Measurements from ENCODE around the gene LILRA5. TPM values are rescaled to one million over a fixed set of nuclear protein-coding genes. Genes with fewer than 3 reads are reported as not detected.

Gene LILRA5
- total and polyA plus RNA-seq, 9 donors = 0.33 to 4.6 (median 0.82) TPM; not detected in 1

DNA sequence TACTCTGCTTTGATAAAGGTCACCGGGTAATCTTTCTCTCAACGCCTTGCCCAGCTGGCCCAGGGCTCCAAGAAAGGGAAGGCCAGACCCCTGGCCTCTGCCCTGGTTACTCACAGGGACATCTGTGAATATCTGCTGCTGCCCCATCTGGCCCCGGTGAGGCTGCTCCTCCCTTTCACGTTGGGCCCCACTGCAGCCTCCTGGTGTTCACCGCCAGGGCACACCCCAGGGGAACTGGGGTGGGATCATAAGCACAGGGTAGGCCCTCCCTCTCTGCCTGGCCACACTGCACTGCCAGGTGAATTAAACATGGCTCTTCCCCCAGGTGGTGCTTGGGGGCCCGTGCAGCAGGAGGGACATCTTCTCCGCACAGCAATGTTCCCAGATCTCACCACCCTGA lies 39.1 kb upstream of the LILRA5 start:
- Histone ChIP-seq H3K36me3 (no peaks in the 10 kb centered on the region), H3K4me3 (no peak overlapping the region), H3K27ac (no peak overlapping the region), H3K9me3 (no peaks in the 10 kb centered on the region), H3K4me1 (ENCODE audit: insufficient read depth) (no peaks in the 10 kb centered on the region), H3K27me3 (no peaks in the 10 kb centered on the region)
- WGBS, 3 donors = 50 to 58% (median 55%) methylated on average over 7 of the region's 7 CpGs
- TF ChIP-seq POLR2A (IDR thresholded peaks at IDR 0.05) = no peak
- TF ChIP-seq, protein P1, sequence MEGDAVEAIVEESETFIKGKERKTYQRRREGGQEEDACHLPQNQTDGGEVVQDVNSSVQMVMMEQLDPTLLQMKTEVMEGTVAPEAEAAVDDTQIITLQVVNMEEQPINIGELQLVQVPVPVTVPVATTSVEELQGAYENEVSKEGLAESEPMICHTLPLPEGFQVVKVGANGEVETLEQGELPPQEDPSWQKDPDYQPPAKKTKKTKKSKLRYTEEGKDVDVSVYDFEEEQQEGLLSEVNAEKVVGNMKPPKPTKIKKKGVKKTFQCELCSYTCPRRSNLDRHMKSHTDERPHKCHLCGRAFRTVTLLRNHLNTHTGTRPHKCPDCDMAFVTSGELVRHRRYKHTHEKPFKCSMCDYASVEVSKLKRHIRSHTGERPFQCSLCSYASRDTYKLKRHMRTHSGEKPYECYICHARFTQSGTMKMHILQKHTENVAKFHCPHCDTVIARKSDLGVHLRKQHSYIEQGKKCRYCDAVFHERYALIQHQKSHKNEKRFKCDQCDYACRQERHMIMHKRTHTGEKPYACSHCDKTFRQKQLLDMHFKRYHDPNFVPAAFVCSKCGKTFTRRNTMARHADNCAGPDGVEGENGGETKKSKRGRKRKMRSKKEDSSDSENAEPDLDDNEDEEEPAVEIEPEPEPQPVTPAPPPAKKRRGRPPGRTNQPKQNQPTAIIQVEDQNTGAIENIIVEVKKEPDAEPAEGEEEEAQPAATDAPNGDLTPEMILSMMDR (IDR thresholded peaks at IDR 0.05) = no peak
- no peak for TF ChIP-seq EP300 (IDR thresholded peaks at IDR 0.05)
- intact Hi-C loops (cut with DNase I) = no loop called here
- DNase-seq = no peak

DNA sequence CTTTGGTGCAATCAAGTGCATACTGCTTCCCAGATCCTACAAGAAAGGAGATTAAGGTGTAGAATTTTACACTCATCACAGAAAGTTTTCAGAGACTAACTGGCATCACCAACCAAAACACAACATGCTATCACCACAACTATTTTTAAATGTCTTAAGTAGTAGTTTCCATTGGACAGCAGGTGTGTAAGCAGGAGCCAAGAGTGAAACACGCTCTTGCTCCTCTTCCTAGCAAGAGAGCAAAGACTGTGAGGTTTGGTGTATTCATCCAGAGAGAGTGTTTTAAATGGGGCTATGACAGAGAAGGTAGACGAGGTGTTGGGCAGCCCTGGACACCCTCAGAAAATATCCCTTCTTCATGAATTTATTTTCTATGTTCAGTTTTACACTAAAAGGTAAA lies 38.5 kb upstream of the LILRA5 start:
- Histone ChIP-seq H3K27ac (no peak overlapping the region), H3K9me3 (no peaks in the 10 kb centered on the region), H3K4me1 (ENCODE audit: insufficient read depth) (no peaks in the 10 kb centered on the region), H3K36me3 (no peaks in the 10 kb centered on the region), H3K27me3 (no peaks in the 10 kb centered on the region), H3K4me3 (no peak overlapping the region)
- intact Hi-C loops (cut with DNase I) = no loop called here
- TF ChIP-seq, protein P1 (IDR thresholded peaks at IDR 0.05) = no peak
- TF ChIP-seq EP300 (IDR thresholded peaks at IDR 0.05) (no peak), POLR2A (IDR thresholded peaks at IDR 0.05) (no peak)
- WGBS, 3 donors = 29 to 48% (median 32%) methylated on average over 2 of the region's 2 CpGs
- no peak for DNase-seq

DNA sequence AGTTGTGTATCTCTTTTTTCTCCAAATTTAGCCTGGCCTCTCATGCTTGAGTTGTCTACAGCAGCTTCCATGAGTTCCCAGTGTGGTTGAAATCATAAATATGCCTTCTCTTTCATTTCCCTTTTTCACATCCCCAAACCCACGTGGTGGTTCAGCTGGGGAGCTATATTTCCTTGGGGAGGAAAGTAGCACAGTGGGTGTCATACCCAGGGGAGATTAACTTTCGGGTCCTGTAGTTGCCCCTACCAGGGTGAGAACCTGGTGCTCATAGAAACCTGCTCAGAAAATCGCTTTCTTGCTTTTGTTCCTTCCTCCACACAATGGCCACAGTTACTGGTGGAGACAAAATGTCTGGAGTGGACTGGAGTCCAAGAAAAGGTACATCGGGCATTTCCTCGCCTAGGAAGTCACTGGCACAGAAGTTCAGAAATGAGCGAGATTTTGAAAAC lies 33.0 kb upstream of the LILRA5 start:
- DNase-seq = no peak
- intact Hi-C loops (cut with DNase I) = no loop called here
- H3K9me3 ChIP-seq = no peaks in the 10 kb centered on the region
- H3K36me3 ChIP-seq = no peaks in the 10 kb centered on the region
- H3K27me3 ChIP-seq = no peaks in the 10 kb centered on the region
- no peaks in the 10 kb centered on the region for H3K4me1 ChIP-seq (ENCODE audit: insufficient read depth)
- H3K4me3 ChIP-seq = no peak overlapping the region
- TF ChIP-seq EP300 (IDR thresholded peaks at IDR 0.05) = no peak
- TF ChIP-seq, protein P1 (IDR thresholded peaks at IDR 0.05) = no peak
- TF ChIP-seq POLR2A (IDR thresholded peaks at IDR 0.05) = no peak
- 71 to 80% (median 77%) methylated on average over 6 of the region's 6 CpGs for WGBS, 3 donors
- no peak overlapping the region for H3K27ac ChIP-seq

DNA sequence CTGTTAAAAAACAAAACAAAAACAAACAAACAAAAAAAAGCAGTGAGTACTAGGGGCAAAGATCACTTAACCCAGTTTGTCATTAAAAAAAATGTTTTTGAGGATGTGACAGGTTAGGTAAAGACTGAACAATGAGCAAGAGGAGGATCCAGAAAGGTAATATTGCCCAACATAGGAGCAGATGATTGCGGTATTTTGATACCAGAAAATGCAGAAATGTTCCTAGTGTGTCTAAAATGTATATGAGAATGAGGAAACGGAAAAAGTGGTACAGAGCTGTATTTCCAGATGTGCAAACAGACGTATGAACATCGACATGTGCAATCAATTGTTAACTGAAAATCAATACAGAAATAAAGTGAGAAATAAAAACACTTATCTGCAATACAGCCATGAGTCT lies 30.9 kb upstream of the LILRA5 start:
- intact Hi-C loops (cut with DNase I) = loop anchor here in 1 of 4 donors (1.0 kb wide), 1 partner anchor 28 kb away; no protein-coding TSS in a partner anchor
- no peaks in the 10 kb centered on the region for H3K36me3 ChIP-seq
- TF ChIP-seq, protein P1 (IDR thresholded peaks at IDR 0.05) = no peak
- TF ChIP-seq EP300 (IDR thresholded peaks at IDR 0.05) (no peak), POLR2A (IDR thresholded peaks at IDR 0.05) (no peak)
- no peak for DNase-seq
- H3K27ac ChIP-seq = no peak overlapping the region
- no peaks in the 10 kb centered on the region for H3K4me1 ChIP-seq (ENCODE audit: insufficient read depth)
- no peaks in the 10 kb centered on the region for H3K9me3 ChIP-seq
- WGBS, 3 donors = 74 to 80% (median 78%) methylated on average over 4 of the region's 4 CpGs
- no peak overlapping the region for H3K4me3 ChIP-seq
- no peaks in the 10 kb centered on the region for H3K27me3 ChIP-seq

Measured in ovary (tissue), 9 donors.